ENCODE measurements around the gene LRRTM2.

Gene LRRTM2

DNA sequence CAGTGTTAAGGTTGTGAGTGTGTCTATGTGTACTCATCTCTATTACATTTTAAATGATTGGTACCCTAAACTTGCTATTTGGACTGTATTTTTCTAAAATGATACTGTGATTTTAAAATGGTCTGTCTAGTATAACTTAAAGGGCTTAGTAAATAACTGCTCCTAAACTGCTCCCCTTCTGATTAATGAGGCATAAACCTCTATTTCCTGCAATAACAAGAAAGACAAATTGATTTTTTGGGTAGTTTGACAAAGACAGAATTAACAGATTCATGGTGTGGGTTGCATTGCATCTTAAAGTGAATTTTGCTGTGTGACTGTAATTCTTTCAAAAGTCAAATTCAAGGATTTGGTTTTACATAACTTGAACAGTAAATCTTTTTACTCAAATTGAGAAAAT lies 8.1 kb upstream of the LRRTM2 start:
- no peak for DNase-seq

DNA sequence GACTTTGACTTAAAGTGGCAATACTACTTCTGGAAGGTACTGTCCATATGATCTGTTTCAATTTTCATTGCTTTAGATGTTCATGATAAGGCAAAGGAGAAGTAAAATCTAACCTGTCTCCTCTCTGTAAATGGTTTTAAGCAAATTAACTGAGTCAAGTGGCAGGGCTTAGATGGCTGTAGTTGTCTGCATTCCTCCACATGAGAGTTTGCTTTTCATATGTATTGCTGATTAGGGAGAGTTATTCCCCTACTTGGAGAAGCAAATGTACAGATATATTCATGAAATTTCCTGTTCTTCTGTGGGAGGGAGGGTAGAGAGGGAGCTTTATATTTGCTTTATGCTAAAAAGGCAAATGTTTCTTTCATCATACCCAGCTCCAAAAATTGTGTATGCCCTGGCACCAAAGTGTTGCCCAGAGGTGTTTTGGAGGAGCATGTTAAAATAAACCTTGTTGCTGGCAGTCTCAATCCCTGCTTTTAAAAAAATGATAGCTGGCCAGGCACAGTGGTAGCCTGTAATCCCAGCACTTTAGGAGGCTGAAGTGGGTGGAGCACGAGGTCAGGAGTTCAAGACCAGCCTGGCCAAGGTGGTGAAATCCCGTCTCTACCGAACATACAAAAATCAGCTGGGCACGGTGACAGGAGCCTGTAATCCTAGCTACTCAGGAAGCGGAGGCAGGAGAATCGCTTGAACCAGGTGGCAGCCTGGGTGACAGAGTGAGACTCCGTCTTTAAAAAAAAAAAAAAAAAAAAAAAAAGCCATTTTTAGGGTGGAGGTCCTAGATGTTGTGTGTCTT lies 3.5 kb upstream of the LRRTM2 start:
- no peak for DNase-seq

DNA sequence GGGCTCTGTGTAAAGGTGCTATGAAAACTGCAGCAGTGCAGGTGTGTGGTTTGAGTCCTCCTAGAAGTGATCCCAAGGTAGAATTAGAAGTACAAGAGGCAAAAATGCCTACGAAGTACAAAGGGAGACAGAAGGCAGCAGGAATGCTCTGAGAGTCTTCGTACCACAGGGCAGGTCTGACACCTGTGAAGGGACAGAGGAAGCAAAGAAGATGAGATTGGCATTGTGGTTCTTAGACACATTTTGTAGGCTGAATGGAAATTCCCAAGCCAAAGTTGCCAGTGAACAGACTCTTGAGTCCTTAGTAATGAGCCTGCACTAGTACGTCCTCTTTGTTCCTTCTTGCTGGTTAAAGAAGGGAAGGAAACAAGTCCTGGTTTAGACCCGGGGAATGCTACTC lies 1.7 kb upstream of the LRRTM2 start:
- no peak for DNase-seq

DNA sequence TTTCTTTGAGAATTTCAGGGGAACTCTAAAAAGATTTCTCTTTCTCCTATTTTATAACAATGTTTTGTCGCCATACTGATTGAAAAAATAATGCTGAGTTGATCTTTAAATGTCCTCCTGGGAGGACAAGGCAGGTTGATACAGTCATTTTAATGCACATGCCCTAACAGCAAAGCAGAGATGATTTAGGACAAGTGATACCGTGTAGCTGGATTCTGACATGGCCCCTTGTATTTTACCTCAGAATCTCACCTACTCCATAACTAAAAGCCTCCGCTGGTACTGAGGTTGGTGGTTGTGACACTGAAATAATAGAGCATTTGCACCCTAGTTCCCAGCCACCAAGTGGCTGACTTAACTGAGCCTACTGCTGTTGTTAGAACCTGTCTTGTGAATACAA lies 811 bp upstream of the LRRTM2 start:
- DNase-seq, result no peak

DNA sequence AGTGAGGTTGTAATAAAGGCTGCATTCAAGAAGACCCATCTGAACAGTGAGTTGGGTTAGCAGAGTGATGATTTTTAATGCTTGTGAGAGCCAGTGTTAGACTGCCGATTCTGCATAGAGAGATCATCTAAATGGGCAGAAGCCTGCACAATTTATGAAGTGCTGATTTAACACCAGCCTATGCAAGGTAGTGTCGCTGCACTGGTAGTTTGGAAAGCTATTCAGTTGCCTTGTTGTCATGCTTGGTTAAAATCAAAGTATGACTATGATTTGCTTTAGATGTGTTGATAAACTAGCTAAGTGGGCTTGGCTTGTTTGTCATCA lies 379 bp upstream of the LRRTM2 start:
- DNase-seq, result no peak

DNA sequence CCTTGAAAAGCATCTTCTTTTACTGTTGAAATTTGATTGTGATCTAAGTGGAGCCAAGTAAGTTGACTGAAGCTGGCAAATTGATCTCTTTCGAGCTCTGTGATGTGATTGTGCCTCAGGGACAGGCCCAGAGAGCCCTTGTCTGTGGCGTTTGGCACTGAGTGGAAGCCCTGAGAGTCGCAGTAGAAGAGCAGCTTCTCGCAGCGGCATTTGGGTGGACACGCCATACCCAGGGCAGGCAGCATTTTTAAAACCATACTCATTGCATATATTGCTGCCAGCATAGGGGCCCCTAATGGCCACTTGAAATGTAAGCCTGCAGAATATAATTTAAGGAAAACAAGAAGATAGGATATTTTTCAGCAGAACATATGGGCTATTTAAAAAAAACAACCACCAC lies 894 bp downstream of the LRRTM2 start:
- DNase-seq, result peak; percentile 52

DNA sequence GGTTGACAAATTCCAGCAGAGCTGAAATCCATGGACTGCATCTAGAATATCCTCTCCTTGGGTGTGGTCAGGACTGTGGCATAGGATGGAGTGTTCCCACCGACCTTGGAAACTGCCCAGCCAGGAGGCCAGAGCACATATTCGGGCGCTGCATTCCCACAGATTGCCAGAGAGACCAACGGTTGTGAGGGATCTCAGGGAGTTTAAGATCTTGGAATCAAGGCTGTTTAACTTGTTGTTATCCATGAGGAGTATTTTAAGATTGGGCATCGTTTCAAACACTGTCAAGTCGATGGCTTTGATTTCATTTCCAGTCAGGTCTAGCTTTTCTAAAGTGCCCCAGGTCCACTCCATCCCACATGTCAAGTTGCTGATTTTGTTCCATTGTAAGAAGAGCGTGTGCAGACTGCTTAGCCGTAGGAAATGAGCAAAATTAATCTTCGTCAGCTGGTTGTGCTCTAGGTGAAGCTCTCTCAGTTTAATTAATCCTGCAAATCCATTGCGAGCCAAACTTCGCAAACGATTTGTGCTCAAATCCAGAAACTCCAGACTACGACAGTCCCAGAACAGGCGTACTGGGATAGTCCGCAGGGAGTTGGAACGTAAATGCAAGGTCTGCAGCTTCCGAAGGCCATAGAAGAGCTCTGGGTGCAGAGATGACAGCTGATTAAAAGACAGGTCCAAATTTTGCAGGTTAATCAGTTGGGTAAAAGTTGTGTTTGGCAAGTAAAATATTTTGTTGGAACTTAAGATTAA lies 1.5 kb downstream of the LRRTM2 start:
- DNase-seq, result peak; percentile 71

DNA sequence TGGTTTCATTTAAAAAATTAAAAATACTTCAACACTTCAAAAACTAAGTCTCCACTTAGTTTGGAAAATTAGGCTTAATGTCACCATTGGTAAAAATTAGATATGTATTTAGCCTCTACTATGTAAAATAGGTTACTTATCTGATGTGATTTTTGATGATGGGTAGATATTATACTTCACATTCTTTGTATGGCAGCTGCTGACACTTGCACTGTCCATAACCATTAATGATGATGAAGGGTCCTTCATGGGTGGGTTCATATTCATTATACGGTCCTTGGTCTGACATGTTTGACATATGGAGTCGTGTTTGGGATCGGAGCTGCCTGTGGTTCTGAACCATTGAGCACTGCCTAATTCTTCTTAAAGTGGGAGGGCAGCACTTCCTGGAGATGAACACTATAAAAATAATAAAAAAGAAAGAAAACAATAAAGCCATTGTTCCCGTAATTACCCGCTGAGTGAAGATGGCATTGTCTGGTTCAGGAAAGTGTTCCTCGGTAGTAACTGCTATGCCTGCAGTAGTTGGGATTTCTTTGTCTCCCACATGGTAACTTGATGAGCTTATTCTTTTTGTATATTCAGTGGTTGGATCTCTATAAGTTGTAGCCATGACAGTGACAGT lies 2.2 kb downstream of the LRRTM2 start:
- DNase-seq, result no peak

DNA sequence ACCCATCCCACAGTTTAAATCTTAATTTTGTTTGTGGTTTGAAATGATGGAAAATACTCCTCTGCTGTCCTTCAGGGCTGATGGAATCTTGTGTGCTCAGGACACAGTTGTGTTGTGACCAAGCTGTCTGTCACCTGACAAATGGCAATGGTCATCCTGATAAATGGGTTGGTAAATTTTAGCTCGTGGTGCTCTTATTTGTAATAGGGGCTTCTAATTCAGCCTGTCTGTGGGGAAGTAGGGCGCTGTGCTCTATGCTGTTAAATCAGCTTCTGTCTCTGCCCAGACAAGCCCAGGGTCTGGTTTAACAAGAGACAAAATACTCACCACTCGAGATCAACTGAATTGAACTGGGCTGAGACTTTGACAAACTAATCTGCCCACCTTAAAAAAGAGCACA lies 4.5 kb downstream of the LRRTM2 start:
- DNase-seq, result peak; percentile 70

DNA sequence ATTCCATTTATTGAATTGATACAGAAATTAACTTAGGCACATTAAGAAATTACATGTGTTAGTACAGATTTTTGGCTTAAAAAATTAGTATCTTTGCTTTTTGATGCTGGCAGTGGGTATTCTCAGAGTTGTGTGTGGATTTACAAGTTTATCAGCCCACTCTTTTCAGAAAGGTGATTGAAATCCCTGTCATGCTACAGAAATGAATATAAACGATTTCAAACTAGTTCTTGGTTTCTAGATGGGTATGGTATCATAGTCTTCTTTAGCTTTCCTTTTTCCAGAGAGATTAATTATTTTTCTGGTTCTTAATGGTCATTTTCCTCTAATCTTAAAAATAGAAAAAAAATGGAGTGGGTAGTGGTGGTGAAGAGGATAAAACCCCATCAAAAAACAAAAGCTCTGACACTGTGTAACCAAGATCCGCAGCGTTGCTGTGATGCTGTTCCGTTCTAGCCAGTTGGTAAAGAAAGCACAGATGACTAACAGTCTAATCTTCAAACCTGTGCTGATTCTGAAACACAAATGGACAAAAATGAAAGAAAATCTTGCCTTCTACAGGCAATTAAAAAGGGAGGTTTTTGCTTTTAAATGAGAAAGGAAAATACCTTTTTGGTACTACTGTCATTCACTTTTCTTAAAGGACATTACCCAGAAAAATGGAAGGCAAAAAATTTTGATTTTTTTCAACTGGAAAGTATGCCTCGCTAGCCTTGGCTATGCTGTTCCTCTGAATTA lies 5.2 kb downstream of the LRRTM2 start:
- peak; percentile 24 for DNase-seq

DNA sequence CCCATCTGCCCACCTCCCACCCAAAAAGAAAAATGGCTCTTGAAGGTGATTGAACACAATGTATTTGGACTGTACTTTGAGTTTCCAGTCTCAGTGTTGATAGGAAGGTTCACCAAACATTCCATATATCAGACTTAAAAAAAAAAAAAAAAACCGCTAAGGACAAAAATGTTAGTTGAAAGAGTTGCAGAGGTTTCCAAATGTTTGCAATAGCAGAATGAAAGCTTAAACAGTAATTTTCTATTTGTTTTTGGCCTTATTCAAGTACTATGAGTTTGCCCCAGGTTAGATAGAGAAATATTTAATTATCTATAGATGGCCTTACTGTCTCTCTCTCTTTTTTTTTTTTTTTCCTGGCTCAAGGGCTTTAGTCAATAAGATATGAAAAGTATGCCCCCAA lies 6.1 kb downstream of the LRRTM2 start:
- no peak for DNase-seq

DNA sequence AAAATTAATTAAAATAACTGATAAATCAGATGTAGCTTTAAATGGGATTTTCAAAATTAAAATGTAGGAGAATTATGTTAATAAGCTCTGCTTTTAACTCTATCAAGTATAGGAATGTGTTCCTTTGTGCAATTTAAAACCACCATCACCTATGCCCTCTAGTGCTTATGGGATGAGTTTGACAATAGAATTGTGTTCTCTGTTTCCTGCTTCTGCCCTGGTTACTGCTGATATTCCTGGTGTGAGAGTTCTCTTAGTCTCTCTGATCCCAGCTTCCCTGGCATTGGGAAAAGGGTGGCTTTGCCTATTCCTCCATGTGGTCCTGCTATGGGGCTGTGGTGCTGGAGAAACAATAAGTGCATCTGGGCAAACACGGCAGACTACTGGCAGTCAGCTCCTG lies 8.1 kb downstream of the LRRTM2 start:
- no peak for DNase-seq

DNA sequence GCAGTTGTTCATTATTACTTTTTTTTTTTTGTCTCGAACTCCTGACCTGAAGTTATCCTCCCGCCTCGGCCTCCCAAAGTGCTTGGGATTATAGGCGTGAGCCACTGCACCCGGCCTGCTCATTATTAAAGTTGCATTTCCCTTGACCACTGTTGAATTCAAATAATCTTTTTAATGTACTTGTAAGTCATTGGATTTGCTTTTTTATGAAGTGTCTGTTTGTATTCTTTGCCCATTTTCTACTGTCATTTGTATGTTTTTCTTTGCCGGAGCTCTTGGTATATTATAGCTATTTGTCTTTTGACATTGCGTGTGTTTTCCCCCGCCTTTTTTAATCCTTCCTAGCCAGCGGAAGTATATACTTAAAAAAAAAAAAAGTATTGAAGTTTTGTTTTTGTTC lies 22.0 kb downstream of the LRRTM2 start:
- DNase-seq, result no peak

DNA sequence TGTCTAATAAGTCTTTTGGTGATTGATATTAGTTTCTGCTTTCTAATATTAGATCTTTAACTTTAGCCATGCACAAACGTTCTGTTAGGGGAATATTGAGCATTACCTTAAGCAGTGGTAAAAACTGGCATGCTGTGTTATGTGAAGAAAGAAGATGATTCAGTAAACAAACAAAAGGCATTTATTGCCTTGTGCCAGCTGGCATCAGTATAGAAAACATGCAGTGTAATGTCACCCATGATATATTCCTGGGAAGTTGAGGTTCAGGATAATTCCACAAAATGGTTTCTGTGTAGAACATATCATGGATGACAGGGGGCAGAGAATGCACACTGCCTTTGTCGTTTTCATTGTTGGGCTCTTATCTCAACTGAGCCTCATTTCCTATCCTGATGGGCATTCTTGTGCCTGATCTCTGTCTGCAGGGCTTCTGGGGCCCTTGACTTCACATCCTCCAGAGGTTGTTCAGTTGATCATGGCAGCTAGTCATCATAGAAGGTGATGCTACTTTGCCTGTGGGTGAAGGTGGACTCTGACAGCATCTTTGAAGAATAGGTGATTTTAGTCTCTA lies 24.2 kb downstream of the LRRTM2 start:
- no peak for DNase-seq

DNA sequence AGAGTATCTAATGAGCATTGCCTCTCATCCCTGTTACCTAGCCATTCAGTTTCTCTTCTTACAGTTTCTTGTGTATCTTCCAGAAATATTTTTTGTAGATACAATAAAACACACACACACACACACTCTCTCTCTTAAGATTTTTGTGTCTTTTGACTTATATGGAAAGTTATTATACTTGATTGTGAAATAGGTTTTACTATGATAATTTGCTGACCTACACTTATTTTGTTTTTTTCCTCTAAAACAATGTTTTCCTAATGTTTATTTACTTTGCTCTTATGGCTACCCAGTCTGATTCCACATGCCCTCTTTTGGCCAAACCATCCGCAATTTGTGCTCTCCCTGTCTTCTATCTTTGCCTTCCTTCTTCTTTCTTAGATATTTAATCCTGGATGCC lies 25.3 kb downstream of the LRRTM2 start:
- DNase-seq, result no peak

DNA sequence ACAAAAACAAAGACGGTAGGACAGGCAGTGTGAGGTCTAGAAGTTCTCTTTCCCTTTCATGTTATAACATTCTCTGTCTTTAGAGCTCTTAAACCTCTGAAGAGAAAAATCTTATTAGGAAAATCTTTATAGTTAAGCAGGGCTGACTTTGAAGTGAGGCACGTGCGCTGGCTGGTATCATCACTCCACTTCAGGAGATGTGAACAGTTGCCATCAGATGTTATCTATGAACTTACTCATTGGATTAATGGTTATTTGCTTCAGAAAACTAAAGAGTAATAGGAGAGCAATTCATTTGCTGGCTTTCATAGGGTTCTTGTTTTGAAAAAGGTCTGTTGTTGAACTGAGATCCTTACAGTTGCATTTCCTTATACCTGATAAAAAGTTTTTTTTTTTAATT lies 25.7 kb downstream of the LRRTM2 start:
- peak; percentile 76 for DNase-seq

DNA sequence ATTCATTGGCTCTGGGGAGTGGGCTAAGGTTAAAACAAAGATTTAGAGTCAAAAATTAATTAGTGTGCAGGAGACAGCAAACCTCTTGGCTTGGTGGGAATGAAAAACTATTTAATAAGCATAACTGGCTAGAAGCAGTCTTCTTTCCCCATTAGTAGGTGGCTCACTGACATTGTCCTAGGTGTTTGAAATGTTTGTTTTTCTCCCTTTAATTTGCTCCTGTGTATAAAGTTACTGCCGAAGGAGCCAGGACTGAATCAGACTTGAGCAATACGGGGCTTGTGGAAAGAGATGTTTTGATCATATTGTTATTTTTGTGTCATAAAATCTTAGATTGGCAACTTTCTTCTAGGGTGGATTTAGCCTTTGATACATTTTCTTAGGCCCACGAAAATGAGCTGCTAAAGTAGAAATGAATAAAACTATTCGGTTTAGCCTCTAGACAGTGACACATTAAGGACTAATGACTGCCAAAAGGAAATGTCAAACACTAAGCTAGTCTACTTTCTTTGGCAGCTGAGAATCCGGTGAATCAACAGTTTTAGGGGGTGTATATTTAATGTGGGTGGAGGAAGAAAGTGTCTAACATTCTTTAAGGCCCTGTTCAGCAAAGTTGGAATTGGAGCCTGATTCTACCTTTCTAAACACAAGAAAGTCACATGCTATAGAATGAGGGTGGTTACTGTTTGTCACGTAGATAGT lies 30.2 kb downstream of the LRRTM2 start:
- no peak for DNase-seq

DNA sequence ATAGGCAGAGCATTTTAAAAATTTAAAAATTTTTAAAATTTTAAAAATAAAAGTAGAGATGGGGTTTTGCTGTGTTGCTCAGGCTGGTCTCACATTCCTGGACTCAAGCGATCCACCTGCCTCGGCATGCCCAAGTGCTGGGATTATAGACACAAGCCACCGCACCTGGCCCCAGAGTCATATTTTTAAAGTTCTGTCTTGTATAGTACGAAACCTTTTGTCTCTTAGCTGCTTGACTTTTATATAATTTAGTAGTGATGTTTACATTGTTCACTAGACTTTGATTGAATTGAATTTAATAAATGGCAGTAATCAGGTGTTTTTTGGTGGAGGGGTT lies 31.0 kb downstream of the LRRTM2 start:
- no peak for DNase-seq

DNA sequence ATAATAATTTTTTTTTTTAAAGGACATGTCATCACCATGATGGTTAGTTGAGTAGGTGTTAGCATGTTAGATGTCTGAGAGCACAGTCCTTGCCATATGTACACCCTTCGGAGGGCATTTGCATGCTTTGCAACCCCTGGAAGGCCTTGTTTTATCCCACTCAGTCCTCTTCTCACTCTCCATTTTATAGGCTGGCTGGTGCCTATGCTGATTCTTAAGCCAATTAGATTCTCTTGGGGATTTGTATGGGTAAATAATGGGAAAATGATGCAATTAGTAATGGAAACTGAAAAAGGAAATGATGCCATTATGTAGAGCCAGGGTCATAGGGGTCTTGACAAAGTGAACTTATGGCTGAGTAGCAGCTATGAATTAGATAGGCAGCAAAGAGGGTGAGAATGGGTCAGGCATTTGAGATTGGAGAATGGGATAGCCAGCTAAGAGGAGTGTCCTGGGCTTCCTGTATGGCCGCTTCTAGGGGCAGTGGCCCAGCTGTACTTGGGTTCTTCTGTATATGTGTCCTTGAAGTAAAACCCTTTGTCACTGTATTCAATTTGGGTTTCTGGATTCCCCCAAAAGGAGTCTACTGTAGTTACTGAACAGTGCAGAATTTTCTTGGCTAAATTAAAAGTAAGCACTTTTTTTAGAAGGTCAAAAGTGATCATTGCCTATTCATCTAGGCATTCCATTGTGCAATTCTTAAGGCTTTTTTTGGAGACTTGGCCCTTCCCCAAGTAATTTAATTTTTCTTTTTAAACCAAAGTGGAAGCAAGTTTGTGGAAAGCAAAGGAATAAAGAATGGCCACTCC lies 31.6 kb downstream of the LRRTM2 start:
- peak; percentile 62 for DNase-seq

DNA sequence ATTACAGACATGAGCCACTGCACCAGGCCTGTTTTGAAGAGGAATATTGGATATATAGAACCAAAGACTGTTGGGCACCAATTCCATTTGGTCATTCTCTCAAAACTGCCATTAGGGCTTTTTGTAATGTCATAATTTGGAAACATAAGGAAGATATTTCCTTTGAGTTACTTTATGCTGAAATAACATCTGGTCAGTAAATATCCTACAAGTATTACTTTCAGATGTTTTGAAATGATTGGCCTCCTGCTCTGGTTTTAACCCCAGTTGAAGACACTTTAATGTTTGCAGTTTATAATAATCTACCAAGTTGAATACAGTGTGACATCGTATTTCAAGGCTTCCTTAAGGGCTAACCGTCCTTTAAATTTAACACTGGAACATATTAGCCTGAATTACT lies 33.6 kb downstream of the LRRTM2 start:
- no peak for DNase-seq

DNA sequence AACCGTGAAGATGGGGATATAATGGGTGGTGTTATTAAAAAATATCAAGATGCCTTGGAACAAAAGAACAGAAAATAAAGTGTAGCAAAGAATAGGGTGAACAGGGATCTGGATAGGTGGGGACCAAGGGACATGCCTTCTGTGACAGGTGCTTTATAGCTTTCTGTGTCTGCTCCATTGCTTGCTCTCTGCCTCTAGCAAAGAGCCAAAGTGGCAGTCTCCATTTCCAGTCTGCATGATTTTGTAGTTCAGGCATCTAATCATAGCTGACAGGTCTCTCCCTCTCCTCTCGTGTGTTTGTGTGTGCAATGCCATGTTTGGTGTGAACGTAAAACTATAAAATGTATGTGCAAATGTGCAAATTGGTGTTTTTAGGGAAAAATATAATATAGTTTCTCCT lies 35.0 kb downstream of the LRRTM2 start:
- no peak for DNase-seq

DNA sequence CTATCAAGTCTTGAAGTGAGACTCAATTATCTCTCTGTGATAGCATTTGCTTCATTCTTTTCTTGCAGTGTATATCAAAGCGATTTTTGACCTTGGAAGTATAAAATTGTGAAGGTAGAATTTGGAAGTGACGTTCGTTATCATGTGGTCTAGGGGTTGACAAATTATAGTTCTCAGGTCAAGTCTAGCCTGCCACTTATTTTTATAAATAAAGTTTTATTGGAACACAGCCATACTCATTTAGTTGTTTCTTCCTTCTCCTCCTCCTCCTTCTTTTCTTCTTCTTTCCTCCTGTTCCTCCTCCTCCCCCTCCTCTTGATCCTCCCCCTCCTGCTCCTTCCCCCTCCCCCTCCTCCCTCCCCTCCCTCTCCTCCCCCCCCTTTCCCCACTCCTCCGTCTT lies 38.0 kb downstream of the LRRTM2 start:
- no peak for DNase-seq
